Activated CD8-positive, alpha-beta T cell treated with anti-CD3 and anti-CD28 coated beads for 36 hours (primary cell): ENCODE data around the gene LRP3. TPM values are rescaled to one million over a fixed set of nuclear protein-coding genes. Genes with fewer than 3 reads are reported as not detected.

Source experiments
- ATAC-seq: fragments of 200-7000 bp; cut with Tn5 transposase; one replicate; pipeline ENCODE4 v1.10.0; 2021; ENCODE audit warnings: mild to moderate bottlenecking, moderate library complexity
- CTCF ChIA-PET: fragments of 350-600 bp; sonication (Branson Sonifier 250); formaldehyde crosslinking; loops from one replicate; lab custom pipeline; 2021; ENCODE audit warnings: antibody characterized with exemption; lab: Charles Lee
- POLR2A ChIA-PET: fragments of 350-600 bp; sonication (Branson Sonifier 250); formaldehyde crosslinking; loops from one replicate; lab custom pipeline; 2021; ENCODE audit warnings: antibody characterized with exemption; lab: Charles Lee
- DNase-seq: peaks from one replicate; pipeline ENCODE4 v3.0.0-alpha.2; 2020
- H3K27ac Mint-ChIP-seq: one replicate; pipeline ENCODE4 v1.8.0; 2021; ENCODE audit warnings: mild to moderate bottlenecking, mixed read lengths
- H3K27me3 Mint-ChIP-seq: one replicate; pipeline ENCODE4 v1.8.0; 2021; ENCODE audit warnings: mixed read lengths
- H3K36me3 Mint-ChIP-seq: one replicate; pipeline ENCODE4 v1.8.0; 2021; ENCODE audit warnings: low read depth, mixed read lengths
- H3K4me1 Mint-ChIP-seq: one replicate; pipeline ENCODE4 v1.8.0; 2021; ENCODE audit warnings: low read depth, mixed read lengths
- H3K4me3 Mint-ChIP-seq: one replicate; pipeline ENCODE4 v1.8.0; 2021; ENCODE audit warnings: mild to moderate bottlenecking, moderate library complexity, mixed read lengths
- H3K9me3 Mint-ChIP-seq: one replicate; pipeline ENCODE4 v1.8.0; 2021; ENCODE audit warnings: mixed read lengths
- CTCF ChIP-seq: fragments of 200-600 bp; IDR thresholded peaks from one replicate; pipeline ENCODE4 v1.8.0; 2022; ENCODE audit warnings: antibody characterized with exemption, mild to moderate bottlenecking
- intact Hi-C: fragments of 100-400 bp; cut with micrococcal nuclease; formaldehyde crosslinking; loops from one replicate; pipeline ENCODE4 v1.10.0; 2022
- total RNA-seq, 2 experiments: library from RNA; stranded (reverse); gene quantifications; one replicate each; pipeline ENCODE4 v1.2.3, GENCODE V29; 2021

Gene LRP3
- total RNA-seq, 2 experiments from 2014 or later, result 0.27 to 0.31 TPM

- CTCF ChIA-PET, result interaction anchor here (0.6 to 3.0 kb wide), 15 partner anchors 12 to 922 kb away, joined by 3 to 34 read pairs (median 4); no protein-coding TSS in a partner anchor
- no peaks in the 10 kb centered on the region for H3K4me1 Mint-ChIP-seq
- POLR2A ChIA-PET, result interaction anchor here (0.6 to 2.2 kb wide), 2 partner anchors 40 to 139 kb away, joined by 3 to 6 read pairs; no protein-coding TSS in a partner anchor
- TF ChIP-seq CTCF, result no peak
- ATAC-seq (no peak), DNase-seq (no peak)
- H3K27ac Mint-ChIP-seq, result no peak overlapping the region
- peaks cover 6% of the 10 kb centered on the region for H3K27me3 Mint-ChIP-seq
- no peaks in the 10 kb centered on the region for H3K9me3 Mint-ChIP-seq
- no peaks in the 10 kb centered on the region for H3K36me3 Mint-ChIP-seq
- no peak overlapping the region for H3K4me3 Mint-ChIP-seq
- intact Hi-C loops, result loop anchor here (2.0 kb wide), 1 partner anchor 171 kb away; no protein-coding TSS in a partner anchor
These were observed 41.8 kb downstream of the LRP3 start for GRCh38 chr19:33235996-33236350.

GRCh38 chr19:33236696-33237390 is 42.7 kb downstream of the LRP3 start:
- DNase-seq (no peak), ATAC-seq (no peak)
- ChIA-PET POLR2A (interaction anchor here (0.6 to 2.2 kb wide), 2 partner anchors 39 to 138 kb away, joined by 3 to 6 read pairs; no protein-coding TSS in a partner anchor), CTCF (interaction anchor here (0.6 to 3.0 kb wide), 6 partner anchors 13 to 921 kb away, joined by 3 to 34 read pairs (median 4); no protein-coding TSS in a partner anchor)
- intact Hi-C loops, result no loop called here
- no peak for TF ChIP-seq CTCF
- no peaks in the 10 kb centered on the region for H3K36me3 Mint-ChIP-seq
- H3K27ac Mint-ChIP-seq, result no peak overlapping the region
- H3K4me3 Mint-ChIP-seq, result no peak overlapping the region
- no peaks in the 10 kb centered on the region for H3K9me3 Mint-ChIP-seq
- no peaks in the 10 kb centered on the region for H3K4me1 Mint-ChIP-seq
- peaks cover 5% of the 10 kb centered on the region for H3K27me3 Mint-ChIP-seq

- no peaks in the 10 kb centered on the region for H3K4me1 Mint-ChIP-seq
- H3K4me3 Mint-ChIP-seq, result no peak overlapping the region
- no peak for TF ChIP-seq CTCF
- no peak overlapping the region for H3K27ac Mint-ChIP-seq
- no peaks in the 10 kb centered on the region for H3K36me3 Mint-ChIP-seq
- intact Hi-C loops, result no loop called here
- no peaks in the 10 kb centered on the region for H3K9me3 Mint-ChIP-seq
- ATAC-seq, result no peak
- H3K27me3 Mint-ChIP-seq, result peaks cover 2% of the 10 kb centered on the region
- DNase-seq, result no peak
- POLR2A ChIA-PET, result interaction anchor here (1.0 kb wide), 1 partner anchor 58 kb away, joined by 4 read pairs; no protein-coding TSS in a partner anchor
- CTCF ChIA-PET, result interaction anchor here (0.8 to 1.2 kb wide), 2 partner anchors 132 to 168 kb away, joined by 3 read pairs; no protein-coding TSS in a partner anchor
These were observed 44.5 kb downstream of the LRP3 start for GRCh38 chr19:33238481-33239149.

DNA sequence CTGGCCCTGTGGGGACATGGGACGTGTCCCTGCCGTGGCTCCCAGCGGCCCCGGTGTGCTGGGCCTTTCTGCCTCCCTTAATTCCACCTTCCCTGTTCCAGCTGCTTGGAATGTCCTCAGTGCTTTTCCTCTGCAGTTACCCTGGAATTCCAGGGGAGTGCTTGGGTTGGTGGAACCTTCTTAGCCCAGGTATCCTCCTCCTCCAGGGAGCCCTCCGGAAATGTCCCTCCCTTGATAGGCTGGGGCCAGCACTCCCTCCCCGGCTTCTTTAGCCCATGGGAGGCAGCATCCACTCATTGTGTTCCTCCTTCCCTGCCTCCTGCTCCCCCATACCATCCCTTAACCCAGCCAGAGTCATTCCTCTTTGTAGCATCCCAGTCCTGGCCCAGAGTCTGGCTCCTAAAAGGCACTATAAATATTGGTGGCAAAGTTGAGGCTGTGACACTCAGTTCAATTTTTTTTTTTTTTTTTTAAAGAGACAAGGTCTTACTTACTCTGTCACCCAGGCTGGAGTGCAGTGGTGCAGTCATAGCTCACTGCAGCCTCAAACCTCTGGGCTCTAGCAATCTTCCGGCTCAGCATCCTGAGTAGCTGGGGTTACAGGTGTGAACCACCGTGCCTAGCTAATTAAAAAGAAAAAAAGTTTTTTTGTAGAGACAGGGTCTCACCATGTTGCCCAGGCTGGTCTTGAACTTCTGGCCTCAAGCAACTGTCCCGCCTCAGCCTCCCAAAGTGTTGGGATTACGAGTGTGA is 45.3 kb downstream of the LRP3 start:
- Mint-ChIP-seq H3K36me3 (no peaks in the 10 kb centered on the region), H3K27ac (no peak overlapping the region)
- POLR2A ChIA-PET, result interaction anchor here (1.0 kb wide), 2 partner anchors 57 to 63 kb away, joined by 3 to 4 read pairs; partner anchors contain the start of gene CEBPA

More for the DNA sequence above, 45.3 kb downstream of the LRP3 start:
- DNase-seq (no peak), ATAC-seq (no peak)
- Mint-ChIP-seq H3K4me3 (no peak overlapping the region), H3K9me3 (no peaks in the 10 kb centered on the region), H3K27me3 (peaks cover 2% of the 10 kb centered on the region), H3K4me1 (no peaks in the 10 kb centered on the region)
- intact Hi-C loops, result no loop called here
- no peak for TF ChIP-seq CTCF
- CTCF ChIA-PET, result interaction anchor here (1.2 kb wide), 1 partner anchor 167 kb away, joined by 3 read pairs; no protein-coding TSS in a partner anchor
